ENCODE results near the gene LTB.

The LTB gene

DNA sequence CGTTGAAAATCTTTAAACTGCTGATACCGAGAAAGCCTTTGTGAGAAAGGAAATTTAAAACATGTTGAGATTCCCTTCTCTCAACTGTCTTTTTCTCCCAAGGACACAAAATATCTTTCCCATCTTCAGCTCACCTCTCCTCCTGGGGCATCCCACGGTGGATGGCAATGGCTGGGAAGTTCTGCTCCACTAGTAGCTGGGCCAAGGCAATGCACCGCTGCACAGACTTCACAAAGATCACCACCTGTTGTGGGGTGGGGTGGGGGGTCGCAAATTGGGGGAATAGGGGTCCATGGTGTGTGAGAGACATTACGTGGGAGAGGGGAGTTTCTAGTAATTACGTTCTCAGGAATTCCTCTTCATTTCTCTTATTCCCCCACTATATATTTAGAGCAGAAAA, 51.1 kb downstream of the LTB start:
- DNase-seq (ENCODE audit: low read depth in 2 of 2), result no peak

DNA sequence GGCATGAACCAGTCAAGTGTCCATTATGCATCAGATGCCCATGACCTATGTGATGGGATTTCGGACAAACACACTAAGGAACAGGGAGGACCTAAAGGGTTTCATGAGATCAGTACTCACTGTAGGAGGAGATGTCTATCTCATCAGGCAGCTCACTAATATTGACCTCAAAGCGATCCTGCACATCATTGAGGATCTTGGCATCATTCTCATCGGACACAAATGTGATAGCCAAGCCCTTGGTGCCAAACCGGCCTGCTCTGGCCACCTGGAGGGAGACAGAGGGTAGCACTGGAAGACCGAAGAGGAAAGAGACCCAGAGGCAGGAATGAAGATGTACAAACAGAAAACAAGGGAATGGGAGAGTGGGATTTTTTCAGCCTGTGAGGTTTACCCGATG, 51.6 kb downstream of the LTB start:
- DNase-seq (ENCODE audit: low read depth in 2 of 2), result no peak
